Psoas muscle (tissue), 8 donors: Measurements from ENCODE around the gene PRPF39. TPM values are rescaled to one million over a fixed set of nuclear protein-coding genes. Genes with fewer than 3 reads are reported as not detected.
"Not testable (repeated sequence)": the region's sequence is repeated elsewhere in the genome, so short reads cannot be mapped to it uniquely, and the experiment has no call there.

ENCODE experiments used
- ATAC-seq, 4 donors: fragments of 200-7000 bp; cut with Tn5 transposase; one replicate each; pipeline ENCODE4 v1.9.1; 2020; ENCODE audit warnings: moderate library complexity in 3 of 4, mild to moderate bottlenecking in 2 of 4
- DNase-seq, 2 donors: peaks; one replicate each; pipeline ENCODE4 v3.0.0-alpha.2; 2020
- H3K27ac ChIP-seq: fragments of 200-600 bp; one replicate; pipeline ENCODE4 v1.8.0; 2022
- H3K27me3 ChIP-seq, 3 donors: fragments of 200-600 bp in 1 of 3; one replicate each; pipeline versions ENCODE4 v1.6.1 to v1.8.0; 2013 to 2022; ENCODE audit warnings: low read length in 2 of 3, mild to moderate bottlenecking in 2 of 3, moderate library complexity in 1 of 3; ENCODE audit not compliant: insufficient read depth in 3 of 3
- H3K36me3 ChIP-seq, 2 donors: fragments of 200-600 bp in 1 of 2; one replicate each; pipeline versions ENCODE4 v1.6.1 to v1.8.0; 2013 to 2022; ENCODE audit warnings: low read depth in 1 of 2, mild to moderate bottlenecking in 1 of 2, moderate library complexity in 1 of 2; ENCODE audit not compliant: insufficient read depth in 1 of 2
- H3K4me1 ChIP-seq: fragments of 200-600 bp; one replicate; pipeline ENCODE4 v1.8.0; 2022
- H3K4me3 ChIP-seq: fragments of 200-600 bp; one replicate; pipeline ENCODE4 v1.8.0; 2022; ENCODE audit warnings: mild to moderate bottlenecking
- H3K9me3 ChIP-seq: fragments of 200-600 bp; one replicate; pipeline ENCODE4 v1.8.0; 2022
- CTCF ChIP-seq: fragments of 200-600 bp; IDR thresholded peaks from one replicate; pipeline ENCODE4 v1.8.0; 2022; ENCODE audit warnings: antibody characterized with exemption
- WGBS, 3 donors: extraction: QIAGEN DNeasy Blood & Tissue Kit; methylation state at CpG; one replicate each; pipeline versions ENCODE4 v1.1.6 to v1.1.7; 2013; 5-methylcytosine and 5-hydroxymethylcytosine counted together
- intact Hi-C, 2 donors: fragments of 100-400 bp; cut with DNase I; formaldehyde crosslinking; loops; one replicate each; pipeline versions ENCODE4 v1.11.0 to v1.14.2; 2022
- polyA plus RNA-seq, 3 donors: library from polyadenylated mRNA; stranded (reverse); fragments of 200-250 nt; gene quantifications; one replicate each; pipeline ENCODE4 v1.2.3, GENCODE V29; 2013
- total RNA-seq, 4 donors: library from RNA; stranded (reverse); fragmentation: NEBNext Ultra II Directional in 2 of 4; extraction: Animal tissue kit (Norgen Biotek cat#: 25700) in 2 of 4; gene quantifications; one replicate each; pipeline versions ENCODE4 v1.2.1 to v1.2.4, GENCODE V29; 2021 to 2023
- donor health status: healthy with polysubstance abuse.
- donor health status: DM: no; HTN: no; CAD: no; lungs with moderate emphysema.
- donor health status: Bipolar disorder and iron deficiency.
- donor health status: healthy.
- donor health status: DM: yes; HTN: yes; CAD: no.
- donor health status: DM: no; HTN: no; CAD: no.
- donor health status: DM: no; HTN: no; CAD: no.
- donor health status: DM: yes; HTN: yes; CAD: no.

PRPF39 gene
- total and polyA plus RNA-seq, 7 donors, result 10.1 to 32.4 (median 18.2) TPM

GRCh38 chr14:45073231-45073879 lies 10.6 kb upstream of the PRPF39 start:
- DNase-seq, result no peak
- 92 to 94% (median 92%) methylated on average over 5 of the region's 5 CpGs for WGBS, 3 donors
- Histone ChIP-seq H3K9me3 (no peaks in the 10 kb centered on the region), H3K27ac (no peak overlapping the region), H3K4me3 (no peak overlapping the region), H3K36me3 (peaks cover 0 to 14% of the 10 kb centered on the region in 2 donors), H3K4me1 (no peaks in the 10 kb centered on the region), H3K27me3 (no peaks in the 10 kb centered on the region)
- TF ChIP-seq CTCF, result no peak
- intact Hi-C loops, result no loop called here
- no peak for ATAC-seq

- ATAC-seq, result no peak
- H3K9me3 ChIP-seq, result no peaks in the 10 kb centered on the region
- H3K27ac ChIP-seq, result no peak overlapping the region
- H3K27me3 ChIP-seq, result no peaks in the 10 kb centered on the region
- peaks cover 2% of the 10 kb centered on the region for H3K4me1 ChIP-seq
- WGBS, 3 donors, result 89 to 94% (median 89%) methylated on average over 1 of the region's 1 CpG
- intact Hi-C loops, result no loop called here
- no peak overlapping the region for H3K4me3 ChIP-seq
- no peak for DNase-seq
- no peak for TF ChIP-seq CTCF
- peaks cover 0 to 2% of the 10 kb centered on the region in 2 donors for H3K36me3 ChIP-seq
These were observed 5.6 kb upstream of the PRPF39 start for GRCh38 chr14:45078323-45078722.

- intact Hi-C loops, result loop anchor here (5.0 to 10.0 kb wide), 2 partner anchors 116 to 118 kb away; partner anchors contain the start of genes KLHL28 (in 2 of the 2) and TOGARAM1 (in 2 of the 2)
- H3K9me3 ChIP-seq, H3K27ac ChIP-seq, H3K4me3 ChIP-seq, DNase-seq, H3K27me3 ChIP-seq, ATAC-seq, H3K36me3 ChIP-seq: not testable (repeated sequence)
- H3K4me1 ChIP-seq, result peaks cover 12% of the 10 kb centered on the region
- 96 to 98% (median 97%) methylated on average over 33 to 40 of the region's 40 CpGs for WGBS, 3 donors
These were observed 3.4 kb upstream of the PRPF39 start for GRCh38 chr14:45080416-45080968.

- H3K36me3 ChIP-seq, ATAC-seq, H3K27ac ChIP-seq, DNase-seq, H3K9me3 ChIP-seq, H3K27me3 ChIP-seq, H3K4me3 ChIP-seq: not testable (repeated sequence)
- WGBS, 3 donors, result 95 to 96% (median 96%) methylated on average over 3 of the region's 3 CpGs
- H3K4me1 ChIP-seq, result peaks cover 18% of the 10 kb centered on the region
- intact Hi-C loops, result loop anchor here (5.0 to 10.0 kb wide), 2 partner anchors 116 to 119 kb away; partner anchors contain the start of genes KLHL28 (in 2 of the 2) and TOGARAM1 (in 2 of the 2)
These were observed 2.8 kb upstream of the PRPF39 start for GRCh38 chr14:45081096-45081495.

- TF ChIP-seq CTCF, result no peak
- Histone ChIP-seq H3K27ac (no peak overlapping the region), H3K9me3 (no peaks in the 10 kb centered on the region), H3K4me3 (no peak overlapping the region), H3K27me3 (no peaks in the 10 kb centered on the region), H3K36me3 (no peaks in the 10 kb centered on the region), H3K4me1 (peaks cover 19% of the 10 kb centered on the region)
- 80 to 90% (median 84%) methylated on average over 2 of the region's 2 CpGs for WGBS, 3 donors
- DNase-seq, result no peak
- intact Hi-C loops, result loop anchor here (5.0 to 10.0 kb wide), 2 partner anchors 118 to 120 kb away; partner anchors contain the start of genes KLHL28 (in 2 of the 2) and TOGARAM1 (in 2 of the 2)
- ATAC-seq, result no peak
These were observed 1.5 kb upstream of the PRPF39 start for GRCh38 chr14:45082420-45082819.
